ENCODE results near the gene E2F8.

Gene E2F8

DNA sequence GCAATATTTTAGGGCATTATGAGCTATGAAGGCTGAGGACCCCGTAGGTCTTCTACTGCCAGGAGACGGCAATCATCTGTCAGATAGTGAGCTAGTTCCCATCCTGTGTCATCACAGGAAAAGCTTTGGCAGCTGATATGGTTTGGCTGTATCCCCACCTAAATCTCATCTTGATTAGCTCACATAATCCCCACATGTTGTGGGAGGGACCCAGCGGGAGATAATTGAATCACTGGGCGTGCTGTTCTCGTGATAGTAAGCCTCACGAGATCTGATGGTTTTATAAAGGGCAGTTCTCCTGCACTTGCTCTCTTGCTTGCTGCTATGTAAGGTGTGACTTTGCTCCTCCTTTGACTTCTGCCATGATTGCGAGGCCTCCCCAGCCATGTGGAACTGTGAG lies 57.1 kb downstream of the E2F8 start:
- no peak for DNase-seq

- DNase-seq = no peak
Observed at GRCh38 chr11:19181531-19182261, 59.0 kb downstream of the E2F8 start.

DNA sequence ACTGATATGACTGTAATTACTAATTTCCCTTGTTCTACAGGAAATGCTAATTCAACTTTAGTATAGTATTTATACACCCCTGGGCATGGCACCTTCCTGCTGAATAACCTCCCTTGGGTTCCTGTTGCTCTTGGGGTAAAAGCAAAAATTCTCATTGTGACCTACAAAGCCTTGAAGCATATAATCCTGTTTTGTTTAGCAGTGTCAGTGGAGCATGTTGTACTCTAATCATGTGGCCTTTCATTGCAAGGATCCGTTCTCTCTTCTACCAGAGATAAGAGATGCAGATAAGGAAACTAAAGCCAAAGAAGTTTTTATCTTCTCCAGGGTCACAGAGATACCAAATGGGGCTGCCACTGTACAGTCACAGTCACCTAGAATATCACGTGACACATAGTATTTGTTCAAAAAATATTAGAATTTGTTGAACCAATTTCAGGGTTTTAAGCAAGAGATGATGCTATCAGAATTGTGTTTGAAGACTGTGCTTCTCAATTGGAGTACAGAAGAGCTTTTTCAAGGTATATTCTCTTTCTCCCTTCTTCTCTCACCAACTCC lies 64.0 kb downstream of the E2F8 start:
- DNase-seq = no peak
